ENCODE results near the gene CMYA5. TPM values are rescaled to one million over a fixed set of nuclear protein-coding genes. Genes with fewer than 3 reads are reported as not detected.

CMYA5 gene
- total RNA-seq, result 2.4 and 2.8 TPM in 2 replicates

GRCh38 chr5:79689541-79690466, at the start of gene CMYA5:
Gene CMYA5 (plus strand): TSS chr5:79689836. CDS start chr5:79689908, 72 bp downstream.

Small RNA genes lying within 50 kb of the gene (small RNA-seq; reads per million reads assigned to genes)
- gene AC008496.1, result not detected

Other genes with a start within 250 kb of the CMYA5 start
- 4.3 and 5.8 TPM in 2 replicates for gene HOMER1, start 175.7 kb upstream of the CMYA5 start, total RNA-seq
- 50.6 and 64.4 TPM in 2 replicates for gene TENT2, start 77.4 kb upstream of the CMYA5 start, total RNA-seq

Measured in hair follicle dermal papilla cell (primary cell).